SKM-1 (cell line): Measurements from ENCODE around the gene USP1.

Source experiments
- DNase-seq: peaks from one replicate; lab custom pipeline; 2025; ENCODE audit not compliant: unreplicated experiment; lab: John Stamatoyannopoulos, UW

USP1 gene

GRCh38 chr1:62436466-62437272, at the start of gene USP1:
USP1 (plus strand) TSS chr1:62437049; CDS start chr1:62439868, 2,819 bp downstream.
- DNase-seq = peak; percentile 99

GRCh38 chr1:62389531-62389930, 47.3 kb upstream of the USP1 start:
- DNase-seq = no peak

- DNase-seq = no peak
Measured at GRCh38 chr1:62390071-62390470, 46.8 kb upstream of the USP1 start.

GRCh38 chr1:62391369-62391971, 45.4 kb upstream of the USP1 start:
- DNase-seq = no peak

GRCh38 chr1:62392951-62393350, 43.9 kb upstream of the USP1 start:
- no peak for DNase-seq

GRCh38 chr1:62394646-62395045, 42.2 kb upstream of the USP1 start:
- DNase-seq = no peak

GRCh38 chr1:62395291-62395690, 41.6 kb upstream of the USP1 start:
- DNase-seq = no peak

GRCh38 chr1:62396871-62397270, 40.0 kb upstream of the USP1 start:
- DNase-seq = no peak

GRCh38 chr1:62397301-62397700, 39.5 kb upstream of the USP1 start:
- DNase-seq = no peak

- no peak for DNase-seq
Measured at GRCh38 chr1:62398377-62398776, 38.5 kb upstream of the USP1 start.

GRCh38 chr1:62401034-62401760, 35.7 kb upstream of the USP1 start:
- DNase-seq = no peak

- DNase-seq = no peak
Measured at GRCh38 chr1:62405247-62405646, 31.6 kb upstream of the USP1 start.

GRCh38 chr1:62406576-62406975, 30.3 kb upstream of the USP1 start:
- no peak for DNase-seq

GRCh38 chr1:62407398-62408009, 29.3 kb upstream of the USP1 start:
- DNase-seq = peak; percentile 19

- no peak for DNase-seq
Measured at GRCh38 chr1:62415687-62416086, 21.2 kb upstream of the USP1 start.

GRCh38 chr1:62417351-62417999, 19.4 kb upstream of the USP1 start:
- no peak for DNase-seq

GRCh38 chr1:62420214-62420613, 16.6 kb upstream of the USP1 start:
- DNase-seq = no peak

- DNase-seq = no peak
Measured at GRCh38 chr1:62423580-62424242, 13.1 kb upstream of the USP1 start.

- DNase-seq = no peak
Measured at GRCh38 chr1:62424411-62424810, 12.4 kb upstream of the USP1 start.

- DNase-seq = no peak
Measured at GRCh38 chr1:62425041-62425440, 11.8 kb upstream of the USP1 start.

- DNase-seq = no peak
Measured at GRCh38 chr1:62426237-62426636, 10.6 kb upstream of the USP1 start.
